NCI-H82 (cell line): ENCODE measurements around the gene HABP2.

Experiments used
- DNase-seq: peaks from one replicate; lab custom pipeline; 2025; lab: John Stamatoyannopoulos, UW

HABP2 gene

GRCh38 chr10:113552701-113553100, at the start of gene HABP2:
HABP2 (plus strand) TSS chr10:113553053; CDS start chr10:113553122, 69 bp downstream.
- no peak for DNase-seq

GRCh38 chr10:113503930-113504329, 48.9 kb upstream of the HABP2 start:
- no peak for DNase-seq

DNA sequence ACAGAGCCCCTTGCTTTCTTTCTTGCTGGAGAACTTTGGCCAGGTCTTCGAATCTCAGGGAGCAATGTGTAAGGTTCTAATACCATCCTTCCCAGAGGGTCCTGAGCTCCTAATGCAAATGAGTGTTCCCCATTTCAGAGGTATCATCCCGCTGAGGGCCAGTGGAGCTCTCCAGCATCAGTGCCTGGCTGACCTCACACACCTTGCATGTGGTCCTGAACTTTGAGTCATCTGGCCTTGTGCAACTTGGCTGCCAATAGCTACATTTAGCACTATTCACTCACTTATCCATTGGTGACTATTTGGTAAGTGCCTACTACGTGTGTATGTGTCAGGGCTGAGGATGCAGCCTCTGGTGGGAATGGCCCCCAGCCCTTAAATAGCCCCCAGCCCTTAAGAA, 48.4 kb upstream of the HABP2 start:
- DNase-seq: no peak

DNA sequence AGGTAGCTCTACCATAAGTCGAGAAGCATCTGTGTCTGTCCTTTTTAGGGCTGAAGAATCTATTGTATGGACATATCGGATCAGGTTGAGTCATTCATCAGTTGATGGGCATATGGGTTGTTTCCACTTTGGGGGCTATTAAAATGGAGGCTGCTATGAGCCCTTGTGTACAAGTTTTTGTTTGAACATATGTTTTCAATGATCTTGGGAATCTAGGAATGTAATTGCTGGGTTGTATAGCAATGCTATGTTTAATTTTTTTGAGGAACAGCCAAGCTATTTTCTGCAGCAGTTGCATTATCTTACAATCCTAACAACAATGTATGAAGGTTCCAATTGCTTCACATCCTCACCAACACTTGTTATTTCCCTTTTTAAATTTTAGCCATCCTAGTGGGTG, 46.4 kb upstream of the HABP2 start:
- DNase-seq: no peak

- DNase-seq: no peak
Observed at GRCh38 chr10:113511419-113511818, 41.4 kb upstream of the HABP2 start.

DNA sequence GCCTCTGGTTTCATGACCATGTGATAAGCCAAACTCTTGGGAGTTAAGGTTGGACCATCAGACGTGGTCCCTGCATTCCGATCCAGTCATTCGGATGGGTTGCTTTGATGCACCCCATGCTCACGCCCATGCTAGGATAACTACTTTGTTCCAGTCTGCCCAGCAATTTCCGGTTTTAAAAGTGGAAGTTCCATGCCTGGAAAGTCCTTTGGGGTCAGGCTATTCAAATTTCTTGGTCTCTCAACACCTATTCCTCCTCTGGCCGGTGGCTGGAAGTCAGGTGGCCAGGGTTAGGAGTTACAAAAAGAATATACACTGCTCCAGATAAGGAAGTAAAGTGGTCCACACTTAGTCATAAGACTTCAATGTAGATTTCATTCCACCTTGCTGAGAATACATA, 37.7 kb upstream of the HABP2 start:
- no peak for DNase-seq

GRCh38 chr10:113515601-113516000, 37.3 kb upstream of the HABP2 start:
- DNase-seq: no peak

DNA sequence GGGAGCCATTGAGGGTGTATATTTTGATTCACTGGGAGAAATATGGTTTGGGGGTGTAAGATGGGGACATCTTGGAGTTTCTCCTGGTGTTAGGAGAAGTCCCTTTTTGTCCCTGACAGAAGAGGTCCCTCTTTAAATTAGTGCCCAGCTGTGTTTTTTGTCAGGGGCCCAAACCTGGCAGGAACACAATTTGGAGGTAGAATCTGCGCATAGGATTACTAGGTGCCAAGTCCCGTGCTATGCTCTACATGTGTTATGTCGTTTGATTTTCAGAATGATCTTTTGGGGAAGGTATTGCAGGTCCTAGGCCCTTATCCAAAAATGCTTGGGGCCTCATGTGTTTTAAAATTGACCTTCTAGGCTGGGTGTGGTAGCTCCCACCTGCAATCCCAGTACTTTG, 36.8 kb upstream of the HABP2 start:
- no peak for DNase-seq

GRCh38 chr10:113517165-113517900, 35.5 kb upstream of the HABP2 start:
- DNase-seq: no peak

DNA sequence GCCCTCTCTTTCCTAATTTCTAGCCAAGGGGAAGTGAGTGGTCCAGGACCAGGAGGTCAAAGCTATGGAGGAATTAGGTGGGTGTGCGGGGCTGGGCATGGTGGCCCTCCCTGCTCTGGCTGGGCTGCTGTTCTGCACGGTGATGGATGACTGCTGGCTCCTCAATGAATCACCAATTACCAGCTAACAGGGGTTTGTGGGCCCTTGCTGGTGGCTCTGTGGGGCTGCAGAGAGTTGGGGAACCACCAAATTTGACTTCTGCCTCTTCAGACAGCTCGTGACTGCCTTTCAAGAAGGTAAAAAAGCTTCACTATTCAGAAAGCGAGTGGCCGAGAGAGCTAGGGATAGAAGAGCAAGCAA, 35.0 kb upstream of the HABP2 start:
- no peak for DNase-seq

GRCh38 chr10:113518415-113518814, 34.4 kb upstream of the HABP2 start:
- DNase-seq: no peak

- no peak for DNase-seq
Observed at GRCh38 chr10:113518816-113519591, 33.8 kb upstream of the HABP2 start.

DNA sequence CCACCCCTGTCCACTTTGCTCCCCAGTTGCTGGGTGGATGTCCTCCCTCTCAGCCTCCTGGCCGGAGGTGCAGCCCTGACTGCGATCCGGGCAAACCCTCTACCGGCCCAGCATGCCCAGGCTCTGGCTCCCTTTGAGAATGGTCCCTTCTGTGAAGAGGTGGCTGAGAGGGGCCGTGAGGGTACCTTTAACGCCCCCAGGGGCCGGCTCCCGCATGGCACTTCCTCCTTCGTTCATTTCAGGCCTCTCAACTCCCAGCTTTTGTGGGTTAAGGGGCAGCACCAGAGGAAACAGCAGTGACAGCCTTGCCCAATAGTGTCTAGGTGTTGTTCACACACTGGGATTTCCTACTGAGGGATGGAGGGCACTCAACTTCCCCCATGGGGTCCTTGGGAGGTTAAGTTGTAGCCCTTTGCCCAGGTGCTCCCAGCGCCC, 33.2 kb upstream of the HABP2 start:
- peak; percentile 16 for DNase-seq

DNA sequence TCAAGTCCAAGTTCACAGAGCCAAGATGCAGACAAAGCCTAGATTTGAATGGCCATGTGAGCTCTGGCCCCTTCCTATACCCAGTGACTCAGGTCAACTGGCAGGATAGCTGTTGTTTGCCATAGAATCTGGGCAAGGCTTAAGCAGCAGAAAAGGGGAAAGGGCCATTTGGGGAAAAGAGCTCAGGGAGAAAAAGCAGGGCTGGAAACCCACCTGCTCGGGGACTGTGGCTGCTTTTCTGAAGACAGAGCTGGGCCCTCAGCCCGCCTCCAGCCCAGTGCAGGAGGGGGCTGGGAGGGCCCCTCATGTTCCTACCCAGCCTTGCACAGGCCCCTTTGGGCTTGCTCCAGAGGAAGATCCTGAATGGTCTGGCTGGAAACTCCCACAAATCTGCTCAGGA, 32.6 kb upstream of the HABP2 start:
- DNase-seq: no peak

DNA sequence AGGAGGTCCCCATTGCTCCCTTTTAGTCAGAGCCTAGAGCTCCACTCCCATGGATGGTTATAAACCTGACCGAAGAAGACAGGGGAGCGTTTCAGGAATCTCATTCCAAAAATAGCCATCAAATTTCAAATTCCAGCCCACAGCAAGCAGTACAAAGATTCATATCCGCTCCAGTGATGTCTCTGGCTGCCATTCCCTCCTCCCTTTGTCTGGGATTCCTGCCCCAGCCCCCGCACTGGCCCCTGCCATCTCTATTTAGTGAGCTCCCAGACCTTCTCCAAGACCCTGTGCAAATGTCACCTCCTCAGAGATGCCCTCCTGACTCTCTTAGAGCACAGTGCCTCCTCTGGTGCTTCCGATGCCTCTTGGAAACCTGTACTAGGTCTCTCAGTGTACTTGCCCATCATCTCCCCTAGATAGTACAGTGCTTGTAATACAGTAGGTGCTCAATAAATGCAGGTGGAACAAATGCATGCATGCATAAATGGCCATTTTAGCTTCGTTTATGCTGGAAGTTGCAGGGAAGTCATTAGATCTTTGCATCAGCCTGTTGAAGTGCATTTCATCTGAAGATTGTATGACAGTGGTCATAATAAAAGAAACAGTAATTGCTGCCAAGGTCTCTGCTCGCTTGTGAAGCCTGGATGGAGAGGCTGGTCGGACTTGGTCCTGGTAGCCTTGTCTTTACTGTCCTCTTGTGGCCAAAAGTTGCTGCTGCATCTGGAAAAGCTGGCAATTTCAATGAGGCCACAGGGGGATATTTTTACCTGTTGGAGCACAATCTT, 32.0 kb upstream of the HABP2 start:
- DNase-seq: peak; percentile 65

DNA sequence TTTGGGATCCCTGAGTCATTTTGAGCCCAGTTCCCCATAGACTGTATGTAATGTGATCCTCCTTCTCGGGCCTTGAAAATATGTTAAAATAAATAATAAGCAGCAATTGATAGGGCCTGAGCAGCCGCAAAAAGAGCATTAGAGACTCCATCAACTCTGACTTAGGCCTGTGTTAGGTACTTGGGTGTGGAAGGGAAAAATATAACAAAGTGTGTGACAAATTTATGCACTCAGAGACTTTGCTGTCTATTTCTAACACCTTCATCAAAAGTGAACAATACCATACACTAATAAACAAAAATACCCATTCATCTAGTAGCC, 31.4 kb upstream of the HABP2 start:
- DNase-seq: no peak

DNA sequence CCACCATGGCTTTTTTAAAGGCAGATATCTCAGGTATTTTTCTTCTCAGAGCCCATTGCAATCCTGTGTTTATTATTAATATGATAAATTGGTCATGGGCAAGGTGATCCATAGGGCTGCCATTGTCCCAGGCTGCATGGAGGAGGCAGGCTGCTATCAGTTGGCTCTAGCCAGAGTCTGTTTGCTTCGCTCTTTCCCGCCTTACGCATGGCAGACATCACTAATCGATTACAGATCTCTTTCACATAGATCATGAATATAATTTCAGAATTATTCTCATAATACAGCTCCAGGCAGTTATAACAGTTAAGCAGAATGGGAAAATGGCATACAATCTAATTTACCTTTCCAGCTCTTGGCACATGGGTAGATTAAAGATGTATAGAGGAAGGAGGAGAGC, 30.4 kb upstream of the HABP2 start:
- no peak for DNase-seq

GRCh38 chr10:113523071-113523470, 29.8 kb upstream of the HABP2 start:
- no peak for DNase-seq

GRCh38 chr10:113523628-113524027, 29.2 kb upstream of the HABP2 start:
- no peak for DNase-seq

DNA sequence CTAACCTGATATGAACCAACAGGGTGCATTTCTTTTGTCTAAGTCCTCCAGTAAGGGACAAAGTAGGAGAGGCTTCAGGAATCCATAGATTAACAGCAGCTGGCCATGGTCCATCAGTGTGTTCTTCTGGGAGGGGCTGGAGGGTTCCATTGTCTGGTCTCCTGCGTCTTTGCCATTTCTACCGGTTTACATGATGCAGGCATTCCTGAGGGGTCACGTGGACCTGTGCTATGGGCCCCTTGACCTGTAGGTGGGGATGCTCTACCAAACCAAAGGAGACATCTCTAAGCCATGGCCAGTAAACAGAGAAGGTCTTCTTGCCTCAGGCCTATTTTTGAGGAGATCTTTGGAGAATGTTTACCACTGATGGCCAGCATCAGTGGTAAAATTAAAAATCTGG, 28.7 kb upstream of the HABP2 start:
- DNase-seq: no peak

DNA sequence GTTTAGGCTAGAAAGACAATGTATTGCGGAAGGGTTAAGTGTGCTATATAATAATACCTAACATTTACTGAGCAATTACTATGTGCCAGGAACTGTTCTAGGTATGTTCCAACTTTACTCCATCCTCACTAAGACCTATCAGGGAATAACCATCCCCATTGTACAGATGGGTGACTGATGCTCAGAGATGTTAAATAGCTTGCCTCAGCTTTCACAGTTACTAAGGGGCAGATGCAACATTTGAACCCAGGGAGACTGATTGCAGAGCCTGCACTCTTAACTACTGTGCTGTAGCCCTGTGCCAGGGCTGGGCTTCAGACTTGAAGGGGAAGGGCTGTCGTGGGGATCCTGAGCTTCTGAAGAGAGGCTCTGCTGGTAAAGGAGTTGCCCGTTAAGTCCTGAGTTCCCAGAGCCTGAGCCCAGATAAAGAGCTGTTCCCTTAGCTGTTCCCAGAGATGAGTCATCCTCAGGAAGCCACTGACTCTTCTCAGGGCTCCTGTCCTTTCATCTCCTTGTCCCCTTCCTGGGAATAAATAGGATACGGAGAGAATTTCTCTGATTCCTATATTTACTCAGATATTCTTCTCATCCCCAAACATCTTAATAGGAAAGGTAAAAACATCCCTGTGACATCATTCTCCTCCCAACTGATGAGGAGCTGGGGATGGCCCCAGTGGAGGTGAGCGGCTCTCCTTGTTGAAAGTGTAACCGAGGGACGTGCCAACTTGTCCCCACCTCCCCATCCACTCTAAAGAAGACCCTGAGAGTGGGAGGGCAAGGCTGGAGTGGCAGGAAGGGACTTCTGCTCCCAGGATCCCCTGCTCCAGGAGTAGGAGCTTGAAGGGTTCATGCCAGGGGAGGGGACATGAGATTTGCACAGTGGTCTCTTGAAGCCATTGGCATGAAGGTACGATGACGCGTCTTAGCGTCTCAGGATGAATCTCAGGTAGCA, 28.0 kb upstream of the HABP2 start:
- DNase-seq: no peak

GRCh38 chr10:113525713-113526112, 27.1 kb upstream of the HABP2 start:
- no peak for DNase-seq
